WTC11 (cell line): ENCODE data around the gene C10orf90.

Source experiments
- AR ChIP-seq: fragments of 250-450 bp; sonication (Bioruptor Pico); IDR thresholded peaks from 2 replicates; pipeline ENCODE4 v1.9.0; 2021; ENCODE audit warnings: mild to moderate bottlenecking
- ATF1 ChIP-seq: sonication (generic); formaldehyde crosslinking; IDR thresholded peaks from 2 replicates; pipeline ENCODE4 v1.8.1; 2023; ENCODE audit warnings: mild to moderate bottlenecking, moderate library complexity, missing genetic modification reagents
- ATF2 ChIP-seq: sonication (generic); formaldehyde crosslinking; IDR thresholded peaks from 2 replicates; pipeline ENCODE4 v1.8.1; 2022; ENCODE audit warnings: low read depth, missing genetic modification reagents, borderline replicate concordance
- ATF6 ChIP-seq: sonication (generic); formaldehyde crosslinking; IDR thresholded peaks from 2 replicates; pipeline ENCODE4 v1.8.1; 2023; ENCODE audit warnings: mild to moderate bottlenecking, missing genetic modification reagents
- CTCF ChIP-seq: fragments of 200-600 bp; IDR thresholded peaks from 2 replicates; pipeline ENCODE4 v1.8.0; 2022; ENCODE audit warnings: antibody characterized with exemption
- MAX ChIP-seq: sonication (generic); formaldehyde crosslinking; IDR thresholded peaks from 2 replicates; pipeline ENCODE4 v1.8.0; 2022; ENCODE audit warnings: mild to moderate bottlenecking, missing genetic modification reagents
- TCF7 ChIP-seq: sonication (generic); formaldehyde crosslinking; IDR thresholded peaks from 2 replicates; pipeline ENCODE4 v1.8.0; 2022; ENCODE audit warnings: mild to moderate bottlenecking, low read depth, missing genetic modification reagents, moderate library complexity
- TEAD1 ChIP-seq: sonication (generic); formaldehyde crosslinking; IDR thresholded peaks from 2 replicates; pipeline ENCODE4 v1.8.0; 2022; ENCODE audit warnings: mild to moderate bottlenecking, missing genetic modification reagents
- USF1 ChIP-seq: sonication (generic); formaldehyde crosslinking; IDR thresholded peaks from 2 replicates; pipeline ENCODE4 v1.8.0; 2022; ENCODE audit warnings: mild to moderate bottlenecking, missing genetic modification reagents
- USF2 ChIP-seq: sonication (generic); formaldehyde crosslinking; IDR thresholded peaks from 2 replicates; pipeline ENCODE4 v1.8.1; 2023; ENCODE audit warnings: mild to moderate bottlenecking, missing genetic modification reagents, moderate library complexity
- ZBTB21 ChIP-seq: sonication (generic); formaldehyde crosslinking; IDR thresholded peaks from 2 replicates; pipeline ENCODE4 v1.8.1; 2023; ENCODE audit warnings: mild to moderate bottlenecking, missing genetic modification reagents, borderline replicate concordance
- ZNF138 ChIP-seq: sonication (generic); formaldehyde crosslinking; conservative IDR thresholded peaks from 2 replicates; pipeline ENCODE4 v1.8.1; 2022; ENCODE audit warnings: mild to moderate bottlenecking, moderate library complexity, missing genetic modification reagents
- ZNF317 ChIP-seq: sonication (generic); formaldehyde crosslinking; IDR thresholded peaks from 2 replicates; pipeline ENCODE4 v1.8.1; 2023; ENCODE audit warnings: low read depth, mild to moderate bottlenecking, moderate library complexity, missing genetic modification reagents, borderline replicate concordance
- ZSCAN18 ChIP-seq: fragments of 250-450 bp; sonication (Bioruptor Pico); IDR thresholded peaks from 2 replicates; pipeline ENCODE4 v2.1.2; 2022; ENCODE audit warnings: mild to moderate bottlenecking, moderate library complexity

- TF ChIP-seq CTCF (no peak), USF1 (CRISPR knock-in tag) (no peak), ZNF138 (CRISPR knock-in tag) (no peak), USF2 (CRISPR knock-in tag) (no peak), ZBTB21 (CRISPR knock-in tag) (no peak), ZSCAN18 (CRISPR knock-in tag) (no peak), MAX (CRISPR knock-in tag) (no peak), ZNF317 (no peak), ATF1 (CRISPR knock-in tag) (no peak), AR (CRISPR knock-in tag) (no peak), TCF7 (CRISPR knock-in tag) (no peak), ATF2 (CRISPR knock-in tag) (no peak), TEAD1 (CRISPR knock-in tag) (no peak), ATF6 (CRISPR knock-in tag) (no peak)
Measured at GRCh38 chr10:126392068-126392467, 278.4 kb downstream of the C10orf90 start.
